Liver (tissue), 3 donors: ENCODE results near the gene NBPF4.
"Not testable (repeated sequence)": the region's sequence is repeated elsewhere in the genome, so short reads cannot be mapped to it uniquely, and the experiment has no call there.

Experiments used
- CTCF ChIP-seq: fragments of 150-350 bp; IDR thresholded peaks from 2 replicates; pipeline ENCODE4 v1.5.1; 2017; ENCODE audit warnings: improper control_type of control experiment, low read depth, low read length; ENCODE audit not compliant: missing input control
- EGR1 ChIP-seq, 2 donors: IDR thresholded peaks; 2 replicates each; pipeline ENCODE4 v1.6.1; 2016 to 2018; ENCODE audit warnings: antibody characterized with exemption in 2 of 2, low read depth in 2 of 2
- FOXA1 ChIP-seq: IDR thresholded peaks from 2 replicates; pipeline ENCODE4 v1.6.1; 2016; ENCODE audit warnings: antibody characterized with exemption
- GABPA ChIP-seq, 2 donors: IDR thresholded peaks in 1 of 2; conservative IDR thresholded peaks in 1 of 2; 2 replicates each; pipeline ENCODE4 v1.6.1; 2016; ENCODE audit warnings: antibody characterized with exemption in 2 of 2, mild to moderate bottlenecking in 1 of 2, moderate library complexity in 1 of 2
- HNF4A ChIP-seq, 2 donors: conservative IDR thresholded peaks; 2 replicates each; pipeline ENCODE4 v1.6.1; 2016; ENCODE audit warnings: antibody characterized with exemption in 2 of 2, mild to moderate bottlenecking in 2 of 2
- JUND ChIP-seq, 2 donors: IDR thresholded peaks; 2 replicates each; pipeline ENCODE4 v1.6.1; 2016; ENCODE audit warnings: antibody characterized with exemption in 2 of 2
- MAX ChIP-seq: IDR thresholded peaks from 2 replicates; pipeline ENCODE4 v1.6.1; 2016; ENCODE audit warnings: antibody characterized with exemption
- RAD21 ChIP-seq, 2 donors: IDR thresholded peaks; 2 replicates each; pipeline ENCODE4 v1.6.1; 2016; ENCODE audit warnings: antibody characterized with exemption in 2 of 2, mild to moderate bottlenecking in 2 of 2
- REST ChIP-seq: IDR thresholded peaks from 2 replicates; pipeline ENCODE4 v1.6.1; 2016; ENCODE audit warnings: antibody characterized with exemption, mild to moderate bottlenecking
- SP1 ChIP-seq: IDR thresholded peaks from 2 replicates; pipeline ENCODE4 v1.6.1; 2018; ENCODE audit warnings: antibody characterized with exemption, mild to moderate bottlenecking
- TAF1 ChIP-seq: conservative IDR thresholded peaks from 2 replicates; pipeline ENCODE4 v1.6.1; 2016; ENCODE audit warnings: antibody characterized with exemption, mild to moderate bottlenecking
- YY1 ChIP-seq: IDR thresholded peaks from 2 replicates; pipeline ENCODE4 v1.6.1; 2016; ENCODE audit warnings: antibody characterized with exemption, mild to moderate bottlenecking
- ZBTB33 ChIP-seq: IDR thresholded peaks from 2 replicates; pipeline ENCODE4 v1.6.1; 2016; ENCODE audit warnings: antibody characterized with exemption
- donor health status: healthy.
- donor health status: healthy.

GRCh38 chr1:108255426-108255825 lies 11.6 kb upstream of the NBPF4 start:
- TF ChIP-seq CTCF; RAD21 (IDR thresholded peaks at IDR 0.05); MAX; REST; YY1; ZBTB33; GABPA (IDR thresholded peaks at IDR 0.05 in 1 of 2, conservative IDR thresholded peaks at IDR 0.05 in 1 of 2); JUND (IDR thresholded peaks at IDR 0.05); FOXA1; TAF1; SP1; EGR1 (IDR thresholded peaks at IDR 0.05; ENCODE audit: low read depth in 2 of 2); HNF4A (conservative IDR thresholded peaks at IDR 0.05): not testable (repeated sequence)
